ENCODE data around the gene PPP2R2C.

DNA sequence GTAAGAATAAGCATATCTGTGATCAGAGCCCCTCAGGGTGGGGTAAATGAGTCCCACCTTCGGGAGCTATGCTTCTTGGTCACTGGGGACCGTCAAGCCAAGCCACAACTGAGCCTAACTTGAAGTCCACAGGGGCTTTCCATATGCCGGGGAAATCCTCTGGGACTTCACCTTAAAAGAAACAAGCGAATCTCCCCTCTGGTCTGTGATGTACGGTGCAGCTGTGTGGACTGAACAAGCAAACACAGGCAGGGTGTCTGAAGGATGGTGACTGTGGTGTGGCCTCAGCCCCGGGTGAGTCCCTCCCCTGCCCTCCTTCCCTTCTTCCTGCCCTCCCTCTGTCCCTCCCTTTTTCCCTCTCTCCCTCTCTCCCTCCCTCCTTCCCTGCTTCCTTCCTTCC lies 29.7 kb upstream of the PPP2R2C start:
- TF ChIP-seq CTCF (conservative IDR thresholded peaks at IDR 0.05; ENCODE audit: low read length) (no peak), EZH2phosphoT487 (IDR thresholded peaks at IDR 0.05; ENCODE audit: borderline replicate concordance) (no peak)
